ENCODE measurements around the gene SPEG.

DNA sequence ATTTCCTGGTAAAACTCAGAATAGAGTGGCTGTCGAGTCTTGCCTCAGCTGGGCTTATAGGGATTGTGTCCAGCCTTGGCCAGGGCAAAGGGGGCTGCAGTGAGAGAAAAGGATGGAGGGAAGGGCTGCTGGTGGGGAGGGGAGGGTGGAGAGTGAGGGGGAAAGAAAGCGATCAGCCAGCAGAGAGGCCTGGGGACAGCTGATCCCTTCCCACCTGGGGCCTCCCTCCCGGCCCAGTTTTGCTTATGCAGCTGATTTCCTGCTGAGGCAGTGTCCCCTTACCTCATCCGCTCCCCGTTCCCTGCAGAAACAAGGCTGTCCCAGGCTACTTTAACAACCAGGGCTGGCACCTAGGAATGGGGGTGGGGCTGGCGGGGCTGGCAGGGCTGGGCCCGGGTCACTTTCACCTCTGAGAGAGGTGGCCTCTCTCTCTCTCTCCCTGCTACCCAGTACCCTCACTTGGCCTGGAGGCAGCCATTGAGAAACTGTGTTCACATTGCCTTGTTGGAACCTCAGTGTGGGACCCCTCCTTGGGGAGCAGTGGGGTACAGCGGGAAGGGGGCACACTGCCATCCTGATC is 51.8 kb downstream of the SPEG start:
- TF ChIP-seq EZH2 (IDR thresholded peaks at IDR 0.05) = no peak
- TF ChIP-seq POLR2AphosphoS5 (IDR thresholded peaks at IDR 0.05; ENCODE audit: borderline replicate concordance, low read depth, low read length) = no peak

Measured in SK-N-MC (cell line).